SH-SY5Y (cell line): ENCODE measurements around the gene PIP4K2B.

Experiments
- GATA2 ChIP-seq: IDR thresholded peaks from 2 replicates; pipeline ENCODE4 v1.6.1; 2011; ENCODE audit warnings: mild to moderate bottlenecking, low read depth, low read length
- GATA3 ChIP-seq: IDR thresholded peaks from 2 replicates; pipeline ENCODE4 v1.6.1; 2011; ENCODE audit warnings: low read depth, mild to moderate bottlenecking, low read length, moderate library complexity

GRCh38 chr17:38750312-38751121 lies 48.8 kb downstream of the PIP4K2B start:
- no peak for TF ChIP-seq GATA2
- no peak for TF ChIP-seq GATA3
